ENCODE data around the gene SMOC2.

SMOC2 gene

GRCh38 chr6:168716581-168716980 lies 275.6 kb downstream of the SMOC2 start:
- DNase-seq, result no peak

DNA sequence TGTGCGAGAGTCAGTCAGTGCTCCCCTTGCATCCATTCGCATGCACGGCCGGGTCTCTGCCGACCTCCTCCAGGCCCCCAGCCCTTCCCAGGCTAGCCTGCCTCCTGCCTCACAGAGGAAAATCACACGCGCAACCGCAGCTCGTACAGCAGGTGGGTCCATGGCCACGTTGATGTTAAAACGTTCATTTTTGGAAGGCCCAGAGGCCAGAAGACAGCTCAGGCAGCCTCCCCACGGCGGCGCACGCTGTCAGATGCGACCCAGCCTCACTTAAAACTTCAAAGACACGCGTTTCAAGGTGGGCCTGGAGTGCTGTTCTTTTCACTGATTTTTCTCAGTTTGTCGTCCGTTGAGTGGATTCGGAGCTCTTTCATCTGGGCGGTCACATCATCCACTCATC lies 276.5 kb downstream of the SMOC2 start:
- DNase-seq, result no peak

Data from NCI-H146 (cell line).